Mesenteric fat pad (tissue), 1 donor: Measurements from ENCODE around the gene AR. TPM values are rescaled to one million over a fixed set of nuclear protein-coding genes. Genes with fewer than 3 reads are reported as not detected.
"Not testable (repeated sequence)": the region's sequence is repeated elsewhere in the genome, so short reads cannot be mapped to it uniquely, and the experiment has no call there.

ENCODE experiments used
- DNase-seq: peaks from one replicate; pipeline ENCODE4 v3.0.0-alpha.2; 2020; ENCODE audit warnings: low spot score
- total RNA-seq: library from RNA; stranded (reverse); fragmentation: NEBNext Ultra II Directional; extraction: Animal tissue kit (Norgen Biotek cat#: 25700); gene quantifications from one replicate; pipeline ENCODE4 v1.2.1, GENCODE V29; 2021
- donor health status: DM: yes; HTN: yes; CAD: no.

The AR gene
- total RNA-seq, 1 donor from 2014 or later, result 19.3 TPM

DNA sequence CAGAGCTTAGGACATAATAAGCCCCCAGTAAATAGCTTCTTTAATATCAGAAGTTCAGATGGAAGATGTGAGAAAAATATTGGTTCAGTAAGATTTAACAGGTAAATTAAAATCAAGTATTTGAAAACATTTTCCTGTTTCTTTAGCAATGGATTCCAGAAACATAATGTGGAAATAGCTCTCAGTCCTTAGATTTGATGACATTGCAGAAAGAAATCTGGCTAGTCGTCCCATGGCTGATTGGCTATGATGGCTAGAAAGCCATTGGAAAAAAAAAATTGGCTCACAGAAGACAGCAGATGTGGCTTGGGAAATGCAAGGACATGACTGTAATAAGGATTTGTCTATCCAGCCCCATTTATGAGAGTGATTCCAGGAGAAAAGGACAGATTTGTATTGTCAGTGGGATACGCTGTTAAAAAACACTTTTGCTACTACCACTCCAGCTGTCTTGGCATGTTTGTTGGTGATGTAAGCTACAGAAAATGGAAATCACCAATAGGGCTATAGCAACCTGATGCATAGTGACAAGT is 78.3 kb downstream of the AR start:
- DNase-seq, result no peak

DNA sequence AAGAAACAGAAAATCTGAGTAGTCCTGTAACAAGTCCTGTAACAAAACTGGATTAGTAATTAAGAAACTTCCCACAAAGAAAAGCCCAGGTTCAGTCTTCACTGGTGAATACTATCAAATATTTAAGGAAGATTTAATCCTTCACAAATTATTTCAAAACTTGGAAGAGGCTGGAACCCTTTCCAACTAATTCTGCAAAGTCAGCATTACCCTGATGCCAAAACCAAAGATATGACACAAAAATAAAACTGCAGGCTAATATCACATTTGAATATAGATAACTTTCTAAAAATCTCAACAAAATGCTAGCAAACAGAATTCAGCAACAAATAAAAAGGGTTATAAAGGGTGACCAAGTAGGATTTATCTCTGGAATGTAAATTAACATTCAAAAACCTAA is 80.5 kb downstream of the AR start:
- DNase-seq, result no peak

DNA sequence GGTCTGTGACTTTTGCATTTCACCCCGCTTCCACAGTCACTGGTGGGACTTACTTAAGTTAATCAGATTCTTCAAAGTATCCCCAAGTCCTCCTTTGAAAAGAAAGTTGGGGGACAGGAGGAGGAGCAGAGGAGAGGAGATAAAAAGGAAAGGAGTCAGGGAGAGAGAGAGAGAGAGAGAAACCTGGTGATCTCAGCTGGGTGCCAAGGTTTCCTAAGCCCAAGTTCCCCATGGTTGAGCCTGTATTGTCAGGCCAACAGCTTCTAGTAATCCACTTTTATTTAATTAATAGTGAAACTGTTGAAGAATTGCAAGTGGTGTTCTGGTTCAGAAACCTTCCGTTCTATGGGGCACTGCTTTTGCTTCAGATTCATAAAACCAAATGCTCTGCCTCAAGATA is 91.6 kb downstream of the AR start:
- no peak for DNase-seq

DNA sequence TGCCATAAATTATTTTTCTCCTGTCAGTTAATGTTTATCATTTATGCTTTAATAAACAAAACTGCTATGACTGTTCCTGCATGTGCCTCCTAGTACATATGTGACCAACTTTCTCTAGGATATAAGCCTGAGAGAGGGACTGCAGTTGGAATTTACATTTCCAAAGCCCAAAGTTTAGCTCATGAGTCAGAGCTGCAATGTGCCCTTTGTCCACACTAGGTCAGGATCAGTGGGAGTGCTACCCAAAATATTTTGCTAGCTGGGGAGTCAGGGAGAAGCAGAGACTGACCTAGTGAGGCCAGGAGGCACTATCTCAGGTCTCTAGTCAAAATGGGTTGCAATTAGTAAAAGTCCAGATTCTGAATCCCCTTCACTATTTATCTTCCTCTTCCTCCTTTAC is 92.7 kb downstream of the AR start:
- DNase-seq, result no peak

DNA sequence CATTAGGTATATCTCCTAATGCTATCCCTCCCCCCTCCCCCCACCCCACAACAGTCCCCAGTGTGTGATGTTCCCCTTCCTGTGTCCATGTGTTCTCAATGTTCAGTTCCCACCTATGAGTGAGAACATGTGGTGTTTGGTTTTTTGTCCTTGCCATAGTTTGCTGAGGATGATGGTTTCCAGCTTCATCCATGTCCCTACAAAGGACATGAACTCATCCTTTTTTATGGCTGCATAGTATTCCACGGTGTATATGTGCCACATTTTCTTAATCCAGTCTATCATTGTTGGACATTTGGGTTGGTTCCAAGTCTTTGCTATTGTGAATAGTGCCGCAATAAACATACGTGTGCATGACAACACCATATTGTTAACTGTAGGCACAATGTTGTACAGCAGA is 93.5 kb downstream of the AR start:
- not testable (repeated sequence) for DNase-seq

DNA sequence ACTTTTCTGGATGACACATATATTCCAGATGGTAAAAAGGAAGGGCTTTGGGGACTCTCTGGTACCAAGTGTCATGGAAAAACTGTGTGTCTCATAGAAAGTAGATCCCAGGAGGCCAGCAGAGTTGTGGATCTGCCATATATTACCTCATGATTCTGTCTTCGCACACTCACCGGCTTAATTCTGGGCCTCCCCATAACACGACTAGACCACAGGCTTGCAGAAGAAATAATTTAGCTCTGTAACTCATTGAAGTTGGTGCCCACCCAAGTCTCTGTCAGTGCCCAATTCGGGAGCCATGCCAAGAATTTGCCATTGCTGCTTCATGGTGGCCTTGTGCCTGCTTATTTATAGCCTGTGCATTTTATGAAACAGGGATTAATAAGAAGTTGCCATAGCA is 104.5 kb downstream of the AR start:
- no peak for DNase-seq

DNA sequence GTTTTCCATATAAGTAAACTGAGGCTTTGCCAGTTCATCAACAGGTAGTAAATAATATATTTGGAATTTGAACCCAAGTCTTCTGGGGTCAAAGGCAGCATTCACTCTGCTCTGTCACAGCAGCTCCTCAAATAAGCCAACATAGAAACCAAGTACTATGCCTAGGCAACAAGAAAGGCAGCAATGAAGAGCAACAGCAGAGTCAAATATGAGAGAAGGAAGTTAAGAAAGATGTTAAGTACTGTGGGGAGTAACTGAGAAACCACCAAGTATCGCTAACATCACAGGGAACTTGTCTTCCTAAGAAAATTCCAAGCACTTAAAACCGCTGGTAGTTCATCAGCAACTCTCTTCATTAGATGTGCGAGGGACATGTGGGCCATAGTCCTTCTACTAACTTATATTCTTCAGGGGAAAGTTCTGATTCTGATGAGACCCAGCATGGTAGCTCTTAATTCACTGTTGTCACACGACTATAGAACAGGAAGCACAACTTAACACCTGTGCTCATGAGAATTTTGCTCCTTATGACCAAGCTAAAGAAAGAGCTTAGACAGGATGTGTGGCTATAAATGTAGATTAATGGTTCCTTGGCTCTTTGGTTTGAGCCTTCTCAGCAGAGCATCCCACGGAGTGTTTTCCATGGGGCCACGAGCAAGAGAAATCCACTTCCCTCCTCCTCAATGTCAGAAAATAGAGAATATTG is 107.8 kb downstream of the AR start:
- DNase-seq, result no peak

DNA sequence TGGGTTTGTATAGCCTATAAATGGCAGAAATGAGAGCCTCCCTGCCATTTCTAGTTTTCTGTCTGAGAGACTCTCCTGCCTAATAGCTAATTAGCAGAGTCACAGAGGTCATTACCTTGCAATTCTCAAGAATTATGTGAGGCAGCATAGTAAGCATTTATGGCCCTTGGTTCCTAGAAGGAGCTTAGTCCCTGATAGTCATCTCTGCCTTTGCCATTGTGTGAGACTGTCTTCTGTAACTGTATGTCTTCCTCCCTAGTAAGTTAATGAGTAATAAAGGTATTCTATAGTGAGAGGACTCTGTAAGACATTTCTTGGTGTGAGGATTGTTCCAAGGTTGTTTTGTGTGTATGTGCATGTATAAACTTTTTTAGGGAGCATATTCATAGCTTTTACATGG is 108.7 kb downstream of the AR start:
- no peak for DNase-seq

DNA sequence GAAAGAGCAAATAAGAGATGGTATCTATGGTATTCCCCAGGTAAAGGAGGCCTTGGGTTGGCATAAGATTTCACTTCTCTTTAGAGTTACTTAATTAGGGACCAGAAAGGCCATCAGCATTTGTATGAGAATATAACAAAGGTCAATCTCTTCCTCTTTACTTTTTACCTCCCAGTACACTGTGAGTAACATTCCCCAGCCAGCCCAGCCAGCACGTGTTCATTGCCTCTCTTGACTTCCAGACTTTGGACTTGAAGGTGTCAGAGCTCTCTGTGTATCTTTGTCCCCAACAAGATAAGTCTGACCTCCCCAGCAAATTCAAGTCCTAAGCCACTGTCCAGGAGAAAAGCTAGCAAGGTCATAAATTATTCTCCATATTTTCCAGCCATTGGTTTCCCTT is 110.5 kb downstream of the AR start:
- DNase-seq, result no peak

DNA sequence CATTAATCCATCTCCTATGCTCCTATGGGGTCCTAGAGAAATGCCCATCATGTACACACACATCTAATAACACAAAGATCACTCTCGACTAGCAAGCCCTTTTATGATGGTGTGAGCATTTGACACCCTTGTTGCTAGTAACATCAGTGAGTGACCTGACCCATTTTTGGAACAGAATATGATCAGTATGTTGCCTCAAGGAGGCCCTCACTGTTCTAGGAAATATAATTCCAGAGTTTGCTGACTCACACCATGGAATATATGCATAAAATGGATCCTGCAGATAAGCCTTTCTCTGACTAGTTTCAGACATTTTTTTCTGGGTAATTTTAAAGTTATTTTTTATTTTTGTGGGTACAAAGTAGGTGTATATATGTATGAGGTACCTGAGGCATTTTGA is 121.8 kb downstream of the AR start:
- no peak for DNase-seq

DNA sequence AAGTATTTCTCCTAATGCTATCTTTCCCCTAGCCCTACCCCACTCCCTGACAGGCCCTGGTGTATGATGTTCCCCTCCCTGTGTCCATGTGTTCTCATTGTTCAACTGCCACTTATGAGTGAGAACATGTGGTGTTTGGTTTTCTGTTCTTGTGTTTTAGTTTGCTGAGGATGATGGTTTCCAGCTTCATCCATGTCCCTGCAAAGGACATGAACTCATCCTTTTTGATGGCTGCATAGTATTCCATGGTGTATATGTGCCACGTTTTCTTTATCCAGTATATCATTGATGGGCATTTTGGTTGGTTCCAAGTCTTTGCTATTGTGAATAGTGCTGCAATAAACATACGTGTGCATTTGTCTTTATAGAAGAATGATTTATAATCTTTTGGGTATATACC is 126.9 kb downstream of the AR start:
- DNase-seq, result not testable (repeated sequence)

DNA sequence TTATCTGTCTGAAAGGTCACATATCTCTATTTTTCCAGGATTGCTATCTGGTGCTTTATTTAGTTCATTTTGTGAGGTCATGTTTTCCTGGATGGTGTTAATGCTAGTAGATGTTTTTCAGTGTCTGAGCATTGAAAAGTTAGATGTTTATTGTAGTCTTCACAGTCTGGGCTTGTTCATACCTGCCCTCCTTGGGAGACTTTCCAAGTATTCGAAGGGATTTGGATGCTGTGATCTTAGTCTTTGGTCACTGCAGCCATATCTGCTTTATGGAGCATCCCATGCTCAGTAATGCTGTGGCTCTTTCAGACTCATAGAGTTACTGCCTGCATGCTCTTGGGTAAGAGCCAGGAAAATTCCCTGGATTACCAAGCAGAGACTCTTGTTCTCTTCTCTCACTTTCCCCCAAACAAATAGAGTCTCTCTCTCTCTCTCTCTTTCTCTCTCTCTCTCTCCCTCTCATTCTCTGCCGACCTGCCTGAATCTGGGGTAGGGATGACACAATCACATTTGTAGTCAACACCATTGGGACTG is 130.0 kb downstream of the AR start:
- DNase-seq, result no peak

DNA sequence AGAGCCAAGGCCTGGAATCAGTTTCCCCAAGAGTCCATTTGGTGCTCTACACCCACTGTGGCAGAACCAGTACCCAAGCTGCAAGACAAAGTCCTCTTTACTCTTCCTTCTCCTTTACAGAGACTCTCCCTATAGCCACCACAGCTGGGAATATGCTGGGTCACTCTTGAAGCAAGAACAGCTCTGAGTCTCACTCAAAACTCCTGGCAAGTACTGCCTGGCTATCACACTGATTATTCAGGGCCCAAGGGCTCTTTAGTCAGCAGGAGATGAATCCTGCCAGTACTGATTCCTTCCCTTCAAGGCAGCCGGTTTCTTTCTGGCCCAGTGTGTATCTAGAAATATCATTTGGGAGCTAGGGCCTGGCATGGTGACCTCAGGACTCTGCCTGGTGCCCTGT is 130.9 kb downstream of the AR start:
- no peak for DNase-seq

DNA sequence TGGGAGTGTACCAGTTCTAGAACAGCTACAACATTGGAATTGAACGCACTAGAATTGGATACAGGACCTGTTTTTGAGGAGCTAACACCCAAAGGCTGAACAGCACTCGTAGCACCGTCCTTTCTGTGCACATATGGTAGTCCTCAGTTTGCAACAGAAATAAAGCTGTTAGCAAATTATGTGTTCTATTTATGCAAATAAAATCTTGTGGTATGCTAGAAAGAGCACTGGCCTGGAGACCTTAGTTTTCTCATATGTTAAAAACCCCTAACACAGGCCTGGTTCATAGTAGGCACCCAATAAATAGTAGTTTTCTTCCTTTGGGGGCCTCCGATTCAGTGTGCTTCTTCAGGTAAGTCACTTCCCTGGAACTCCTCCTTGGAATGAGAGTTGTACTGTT is 140.3 kb downstream of the AR start:
- no peak for DNase-seq

DNA sequence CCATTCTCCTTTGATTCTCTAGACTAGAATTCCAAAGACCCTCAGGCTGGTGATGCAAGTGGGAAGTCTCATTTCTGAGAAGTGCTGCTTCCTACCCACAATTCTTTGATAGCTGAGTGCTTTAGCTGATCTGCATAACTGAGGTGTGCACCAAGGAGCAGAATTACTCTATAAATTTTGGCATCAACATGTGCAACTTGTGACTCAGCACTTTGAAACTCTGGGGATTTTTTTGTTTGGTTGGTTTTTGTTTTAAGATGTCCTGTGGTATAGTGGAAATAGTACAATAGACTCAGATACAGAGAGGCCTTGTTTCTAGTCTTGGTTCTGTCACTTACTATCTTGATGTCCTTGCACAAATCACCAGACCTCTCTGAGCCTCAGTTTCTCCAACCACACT is 148.4 kb downstream of the AR start:
- DNase-seq, result no peak

DNA sequence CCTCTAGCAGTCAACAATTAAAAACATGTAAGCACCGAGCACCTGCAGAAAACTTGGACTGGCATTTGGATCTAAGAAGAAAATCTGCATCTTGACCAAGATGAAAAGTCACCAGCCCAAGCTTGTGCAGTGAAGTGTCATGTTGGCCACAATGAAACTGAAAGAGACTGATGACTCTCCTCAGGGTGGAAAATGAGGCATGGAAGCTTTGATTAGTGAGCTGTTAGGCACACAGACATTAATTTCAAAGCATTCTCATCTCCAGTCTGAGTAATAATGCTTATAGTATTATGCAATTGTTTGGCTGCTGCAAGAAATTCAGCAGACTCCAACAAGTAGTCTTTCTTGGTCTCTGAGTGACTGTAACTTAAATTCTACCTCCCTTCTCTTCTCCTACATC is 150.1 kb downstream of the AR start:
- no peak for DNase-seq

DNA sequence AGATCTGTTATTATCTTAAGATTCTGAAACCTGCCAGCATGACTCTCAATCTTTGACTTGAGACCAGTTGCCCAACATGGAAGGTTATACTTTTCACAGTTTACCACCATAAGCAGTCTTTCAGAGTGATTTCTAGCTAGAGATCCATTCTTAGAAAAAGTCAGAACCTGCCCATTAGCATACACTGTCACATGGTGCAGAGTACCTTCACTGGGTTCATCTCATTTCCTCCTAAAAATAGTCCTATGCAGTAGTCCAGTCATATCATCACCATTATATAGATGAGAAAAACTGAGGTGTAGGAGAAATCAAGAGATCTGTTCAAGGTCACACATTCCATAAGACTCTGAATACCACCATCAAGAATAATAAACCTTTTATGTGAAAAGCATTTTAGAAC is 153.6 kb downstream of the AR start:
- no peak for DNase-seq

DNA sequence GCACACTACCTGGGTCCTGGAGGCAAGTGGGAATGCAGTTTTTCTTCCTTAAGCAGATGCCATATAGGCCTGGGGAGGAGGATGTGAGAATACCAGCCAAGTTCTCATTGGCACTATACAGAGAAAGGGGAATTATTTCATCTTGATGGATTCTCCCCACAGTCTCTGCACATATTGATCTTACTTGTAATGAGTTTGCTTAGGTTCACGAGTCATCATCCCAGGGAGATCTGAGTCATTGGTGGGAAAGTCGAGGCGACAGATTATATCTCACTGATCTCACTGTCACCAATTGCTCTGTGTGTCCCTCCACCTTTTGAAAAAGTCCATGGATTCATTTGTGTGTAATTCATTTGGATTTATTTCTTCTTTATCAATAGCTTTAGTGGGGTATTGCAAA is 156.8 kb downstream of the AR start:
- no peak for DNase-seq

DNA sequence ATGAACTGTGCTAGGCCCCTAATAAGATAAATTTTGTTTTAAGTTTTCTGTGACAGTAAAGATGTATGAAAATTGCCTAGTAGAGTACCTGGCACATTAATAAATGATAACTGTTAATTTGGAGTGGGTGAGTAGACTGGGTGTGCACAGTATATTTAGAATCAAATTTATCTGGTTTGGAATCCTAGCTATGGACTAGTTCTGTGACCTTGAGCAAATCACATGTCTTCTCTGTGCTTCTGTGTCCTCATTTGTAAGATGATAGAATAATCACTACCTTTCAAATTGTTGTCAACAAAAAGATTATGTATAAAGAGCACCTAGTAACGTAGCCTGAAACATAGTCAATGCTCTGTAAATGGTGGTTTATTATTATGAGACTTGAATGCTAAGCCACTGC is 170.2 kb downstream of the AR start:
- DNase-seq, result no peak

DNA sequence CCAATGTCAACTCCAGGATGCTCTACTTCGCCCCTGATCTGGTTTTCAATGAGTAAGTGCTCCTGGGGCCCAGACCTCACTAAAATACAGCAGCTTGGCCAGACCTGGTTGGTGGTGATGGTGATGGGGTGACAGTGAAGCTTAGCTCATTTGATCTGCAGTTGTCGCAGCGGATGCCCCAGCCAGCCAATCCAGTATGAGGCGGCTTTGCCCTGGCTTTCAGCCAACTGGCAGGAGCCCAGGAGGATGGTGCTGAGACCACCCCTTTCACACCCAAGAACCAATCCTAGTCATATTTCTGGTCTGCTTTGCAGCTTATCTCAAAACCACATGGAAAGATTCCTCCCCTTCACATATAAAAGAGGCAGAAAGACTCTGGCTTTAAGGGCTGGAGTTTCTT is 173.8 kb downstream of the AR start:
- DNase-seq, result no peak

DNA sequence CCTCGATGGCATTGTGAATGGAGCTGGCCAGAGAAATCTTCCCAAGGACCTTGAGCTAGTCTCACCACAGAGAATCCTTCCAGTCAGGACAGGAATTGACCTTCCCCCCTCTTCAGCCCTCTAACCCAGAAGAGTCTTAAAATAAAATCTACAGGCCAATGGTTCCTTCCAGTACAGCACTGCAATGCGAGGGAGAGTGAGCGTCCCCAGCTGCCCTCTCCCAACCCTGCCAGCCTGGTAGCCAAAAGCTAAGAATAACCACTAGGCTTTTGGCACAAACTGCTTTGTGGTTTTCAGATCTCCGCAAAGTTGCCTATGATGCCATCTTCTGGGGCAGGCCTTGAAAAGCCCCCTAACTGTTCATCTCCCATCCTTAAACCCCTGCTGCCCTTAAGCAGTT is 175.1 kb downstream of the AR start:
- no peak for DNase-seq

DNA sequence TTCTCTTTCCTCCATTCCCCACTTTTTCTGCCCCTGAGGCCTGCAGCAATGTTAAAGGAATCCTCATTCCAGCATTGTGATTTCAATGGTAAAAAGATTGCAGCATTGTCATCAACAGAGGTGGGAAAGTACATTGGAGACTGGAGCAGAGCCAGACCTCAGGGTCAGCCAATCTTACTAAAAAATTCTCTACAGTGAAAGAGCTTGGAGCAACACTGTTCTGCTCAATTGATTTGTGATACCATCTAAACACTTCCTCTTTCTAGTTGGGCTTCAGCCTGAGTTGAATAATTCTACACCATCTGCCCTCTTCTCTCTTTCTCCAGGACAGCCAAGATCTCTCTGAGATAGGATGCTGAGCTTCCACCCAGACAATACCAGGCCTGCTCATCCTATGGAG is 176.5 kb downstream of the AR start:
- DNase-seq, result no peak

DNA sequence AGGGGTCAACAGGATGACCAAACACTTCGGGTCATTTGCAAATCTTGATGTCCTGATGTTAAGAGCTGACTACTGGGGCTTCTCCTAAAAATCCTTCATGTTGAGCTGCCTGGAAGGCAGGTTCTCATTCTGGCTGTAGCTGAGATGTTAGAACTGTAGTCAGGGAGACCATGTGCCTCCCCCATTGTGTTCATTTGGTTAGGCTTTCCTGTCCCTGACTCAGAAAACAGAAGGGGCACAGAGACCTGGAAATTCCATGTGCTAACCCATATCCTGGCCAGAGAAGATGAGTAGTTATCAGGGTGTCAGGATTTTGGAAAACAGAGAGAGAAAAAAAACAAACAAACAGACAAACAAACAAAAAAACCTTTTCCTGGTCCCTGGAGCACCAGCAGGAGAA is 177.5 kb downstream of the AR start:
- DNase-seq, result no peak
